Measurements from ENCODE around the gene SLC41A1. TPM values are rescaled to one million over a fixed set of nuclear protein-coding genes. Genes with fewer than 3 reads are reported as not detected.

The SLC41A1 gene
- total and polyA plus RNA-seq, 2 experiments from 2014 or later: 11.8 to 30.0 TPM

GRCh38 chr1:205780335-205780734 is 32.7 kb downstream of the SLC41A1 start:
- TF ChIP-seq, protein P1, sequence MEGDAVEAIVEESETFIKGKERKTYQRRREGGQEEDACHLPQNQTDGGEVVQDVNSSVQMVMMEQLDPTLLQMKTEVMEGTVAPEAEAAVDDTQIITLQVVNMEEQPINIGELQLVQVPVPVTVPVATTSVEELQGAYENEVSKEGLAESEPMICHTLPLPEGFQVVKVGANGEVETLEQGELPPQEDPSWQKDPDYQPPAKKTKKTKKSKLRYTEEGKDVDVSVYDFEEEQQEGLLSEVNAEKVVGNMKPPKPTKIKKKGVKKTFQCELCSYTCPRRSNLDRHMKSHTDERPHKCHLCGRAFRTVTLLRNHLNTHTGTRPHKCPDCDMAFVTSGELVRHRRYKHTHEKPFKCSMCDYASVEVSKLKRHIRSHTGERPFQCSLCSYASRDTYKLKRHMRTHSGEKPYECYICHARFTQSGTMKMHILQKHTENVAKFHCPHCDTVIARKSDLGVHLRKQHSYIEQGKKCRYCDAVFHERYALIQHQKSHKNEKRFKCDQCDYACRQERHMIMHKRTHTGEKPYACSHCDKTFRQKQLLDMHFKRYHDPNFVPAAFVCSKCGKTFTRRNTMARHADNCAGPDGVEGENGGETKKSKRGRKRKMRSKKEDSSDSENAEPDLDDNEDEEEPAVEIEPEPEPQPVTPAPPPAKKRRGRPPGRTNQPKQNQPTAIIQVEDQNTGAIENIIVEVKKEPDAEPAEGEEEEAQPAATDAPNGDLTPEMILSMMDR (conservative IDR thresholded peaks at IDR 0.05; ENCODE audit: low read depth in 2 of 2): no peak
- no peak for TF ChIP-seq ZNF331 (CRISPR knock-in tag; IDR thresholded peaks at IDR 0.05; ENCODE audit: low read depth)
- no peak for TF ChIP-seq EZH2phosphoT487 (IDR thresholded peaks at IDR 0.05; ENCODE audit: unreplicated experiment)
- TF ChIP-seq POLR2AphosphoS5 (IDR thresholded peaks at IDR 0.05; ENCODE audit: low read depth): no peak
- TF ChIP-seq ZNF114 (CRISPR knock-in tag; IDR thresholded peaks at IDR 0.05): no peak
- no peak for TF ChIP-seq NANOG (IDR thresholded peaks at IDR 0.05; ENCODE audit: borderline replicate concordance)
- TF ChIP-seq, protein P2, sequence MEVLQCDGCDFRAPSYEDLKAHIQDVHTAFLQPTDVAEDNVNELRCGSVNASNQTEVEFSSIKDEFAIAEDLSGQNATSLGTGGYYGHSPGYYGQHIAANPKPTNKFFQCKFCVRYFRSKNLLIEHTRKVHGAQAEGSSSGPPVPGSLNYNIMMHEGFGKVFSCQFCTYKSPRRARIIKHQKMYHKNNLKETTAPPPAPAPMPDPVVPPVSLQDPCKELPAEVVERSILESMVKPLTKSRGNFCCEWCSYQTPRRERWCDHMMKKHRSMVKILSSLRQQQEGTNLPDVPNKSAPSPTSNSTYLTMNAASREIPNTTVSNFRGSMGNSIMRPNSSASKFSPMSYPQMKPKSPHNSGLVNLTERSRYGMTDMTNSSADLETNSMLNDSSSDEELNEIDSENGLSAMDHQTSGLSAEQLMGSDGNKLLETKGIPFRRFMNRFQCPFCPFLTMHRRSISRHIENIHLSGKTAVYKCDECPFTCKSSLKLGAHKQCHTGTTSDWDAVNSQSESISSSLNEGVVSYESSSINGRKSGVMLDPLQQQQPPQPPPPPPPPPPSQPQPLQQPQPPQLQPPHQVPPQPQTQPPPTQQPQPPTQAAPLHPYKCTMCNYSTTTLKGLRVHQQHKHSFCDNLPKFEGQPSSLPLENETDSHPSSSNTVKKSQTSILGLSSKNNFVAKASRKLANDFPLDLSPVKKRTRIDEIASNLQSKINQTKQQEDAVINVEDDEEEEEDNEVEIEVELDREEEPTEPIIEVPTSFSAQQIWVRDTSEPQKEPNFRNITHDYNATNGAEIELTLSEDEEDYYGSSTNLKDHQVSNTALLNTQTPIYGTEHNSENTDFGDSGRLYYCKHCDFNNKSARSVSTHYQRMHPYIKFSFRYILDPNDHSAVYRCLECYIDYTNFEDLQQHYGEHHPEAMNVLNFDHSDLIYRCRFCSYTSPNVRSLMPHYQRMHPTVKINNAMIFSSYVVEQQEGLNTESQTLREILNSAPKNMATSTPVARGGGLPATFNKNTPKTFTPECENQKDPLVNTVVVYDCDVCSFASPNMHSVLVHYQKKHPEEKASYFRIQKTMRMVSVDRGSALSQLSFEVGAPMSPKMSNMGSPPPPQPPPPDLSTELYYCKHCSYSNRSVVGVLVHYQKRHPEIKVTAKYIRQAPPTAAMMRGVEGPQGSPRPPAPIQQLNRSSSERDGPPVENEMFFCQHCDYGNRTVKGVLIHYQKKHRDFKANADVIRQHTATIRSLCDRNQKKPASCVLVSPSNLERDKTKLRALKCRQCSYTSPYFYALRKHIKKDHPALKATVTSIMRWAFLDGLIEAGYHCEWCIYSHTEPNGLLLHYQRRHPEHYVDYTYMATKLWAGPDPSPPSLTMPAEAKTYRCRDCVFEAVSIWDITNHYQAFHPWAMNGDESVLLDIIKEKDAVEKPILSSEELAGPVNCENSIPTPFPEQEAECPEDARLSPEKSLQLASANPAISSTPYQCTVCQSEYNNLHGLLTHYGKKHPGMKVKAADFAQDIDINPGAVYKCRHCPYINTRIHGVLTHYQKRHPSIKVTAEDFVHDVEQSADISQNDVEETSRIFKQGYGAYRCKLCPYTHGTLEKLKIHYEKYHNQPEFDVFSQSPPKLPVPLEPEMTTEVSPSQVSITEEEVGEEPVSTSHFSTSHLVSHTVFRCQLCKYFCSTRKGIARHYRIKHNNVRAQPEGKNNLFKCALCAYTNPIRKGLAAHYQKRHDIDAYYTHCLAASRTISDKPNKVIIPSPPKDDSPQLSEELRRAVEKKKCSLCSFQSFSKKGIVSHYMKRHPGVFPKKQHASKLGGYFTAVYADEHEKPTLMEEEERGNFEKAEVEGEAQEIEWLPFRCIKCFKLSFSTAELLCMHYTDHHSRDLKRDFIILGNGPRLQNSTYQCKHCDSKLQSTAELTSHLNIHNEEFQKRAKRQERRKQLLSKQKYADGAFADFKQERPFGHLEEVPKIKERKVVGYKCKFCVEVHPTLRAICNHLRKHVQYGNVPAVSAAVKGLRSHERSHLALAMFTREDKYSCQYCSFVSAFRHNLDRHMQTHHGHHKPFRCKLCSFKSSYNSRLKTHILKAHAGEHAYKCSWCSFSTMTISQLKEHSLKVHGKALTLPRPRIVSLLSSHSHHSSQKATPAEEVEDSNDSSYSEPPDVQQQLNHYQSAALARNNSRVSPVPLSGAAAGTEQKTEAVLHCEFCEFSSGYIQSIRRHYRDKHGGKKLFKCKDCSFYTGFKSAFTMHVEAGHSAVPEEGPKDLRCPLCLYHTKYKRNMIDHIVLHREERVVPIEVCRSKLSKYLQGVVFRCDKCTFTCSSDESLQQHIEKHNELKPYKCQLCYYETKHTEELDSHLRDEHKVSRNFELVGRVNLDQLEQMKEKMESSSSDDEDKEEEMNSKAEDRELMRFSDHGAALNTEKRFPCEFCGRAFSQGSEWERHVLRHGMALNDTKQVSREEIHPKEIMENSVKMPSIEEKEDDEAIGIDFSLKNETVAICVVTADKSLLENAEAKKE (CRISPR knock-in tag; IDR thresholded peaks at IDR 0.05): no peak
- TF ChIP-seq EZH2 (IDR thresholded peaks at IDR 0.05; ENCODE audit: low read depth, unreplicated experiment): no peak
- TF ChIP-seq STAT1 (IDR thresholded peaks at IDR 0.05; ENCODE audit: unreplicated experiment): no peak
- TF ChIP-seq JUNB (IDR thresholded peaks at IDR 0.05; ENCODE audit: unreplicated experiment): no peak
- TF ChIP-seq CREB1 (CRISPR knock-in tag; IDR thresholded peaks at IDR 0.05; ENCODE audit: low read depth): no peak
- no peak for TF ChIP-seq REST (IDR thresholded peaks at IDR 0.05; ENCODE audit: unreplicated experiment)
- TF ChIP-seq ETS1 (IDR thresholded peaks at IDR 0.05): no peak
- no peak overlapping the region for H3K4me2 ChIP-seq
- no peaks in the 10 kb centered on the region for H3K4me1 ChIP-seq (ENCODE audit: insufficient read depth)
- no peaks in the 10 kb centered on the region for H3K79me2 ChIP-seq (replicated peaks; ENCODE audit: insufficient read depth)
- H3K36me3 ChIP-seq (ENCODE audit: insufficient read depth): no peaks in the 10 kb centered on the region; the same call in 1 of the 2 replicates
- Mint-ChIP-seq H3K27ac (no peak overlapping the region), H3K4me3 (no peak overlapping the region), H3K9me3 (peaks cover 12% of the 10 kb centered on the region; the same call in 2 of the 3 replicates), H3K4me1 (no peaks in the 10 kb centered on the region), H3K27me3 (ENCODE audit: insufficient read depth, low read depth, poor library complexity) (peaks cover 5% of the 10 kb centered on the region), H3K36me3 (ENCODE audit: low read depth) (no peaks in the 10 kb centered on the region)
- H3K27me3 ChIP-seq (ENCODE audit: insufficient read depth): peaks cover 12% of the 10 kb centered on the region; the same call in 1 of the 2 replicates
- no peak for ATAC-seq
- H2AFZ ChIP-seq: no peak overlapping the region
- H3K9me2 ChIP-seq (ENCODE audit: insufficient read depth): no peaks in the 10 kb centered on the region
- no peak for DNase-seq (ENCODE audit: low spot score)
- no peak overlapping the region for H3K4me3 ChIP-seq
- H4K20me1 ChIP-seq (replicated peaks; ENCODE audit: insufficient read depth): no peaks in the 10 kb centered on the region
- H3K27ac ChIP-seq (ENCODE audit: low read depth): no peak overlapping the region
- no peaks in the 10 kb centered on the region for H3F3A ChIP-seq (replicated peaks; ENCODE audit: low read depth)
